Large intestine (tissue), 3 donors: ENCODE results near the gene TTL. TPM values are rescaled to one million over a fixed set of nuclear protein-coding genes. Genes with fewer than 3 reads are reported as not detected.

ENCODE experiments used
- DNase-seq, 2 donors: peaks; one replicate each; pipeline versions ENCODE4 v3.0.0 to v3.0.0-alpha.2; 2013
- H3K27ac ChIP-seq: one replicate; pipeline ENCODE4 v1.5.1; 2013; ENCODE audit warnings: low read length
- H3K27me3 ChIP-seq: 2 replicates; pipeline ENCODE4 v1.6.1; 2013; ENCODE audit warnings: low read length; ENCODE audit not compliant: control insufficient read depth, insufficient read depth
- H3K36me3 ChIP-seq: 2 replicates; pipeline ENCODE4 v1.6.1; 2013; ENCODE audit warnings: low read length; ENCODE audit not compliant: control insufficient read depth, insufficient read depth
- H3K4me1 ChIP-seq: one replicate; pipeline ENCODE4 v1.6.1; 2013; ENCODE audit warnings: low read length; ENCODE audit not compliant: control insufficient read depth, insufficient read depth
- H3K4me3 ChIP-seq: one replicate; pipeline ENCODE4 v1.5.1; 2013; ENCODE audit warnings: low read length
- H3K9me3 ChIP-seq: one replicate; pipeline ENCODE4 v1.6.1; 2013; ENCODE audit warnings: mild to moderate bottlenecking, low read depth, low read length, moderate library complexity; ENCODE audit not compliant: control insufficient read depth
- WGBS: methylation state at CpG from one replicate; pipeline ENCODE4 v1.1.5; 2013; ENCODE audit warnings: low lambda C conversion rate; ENCODE audit not compliant: insufficient coverage; 5-methylcytosine and 5-hydroxymethylcytosine counted together
- polyA plus RNA-seq: library from polyadenylated mRNA; unstranded; fragments of 120-200 nt; gene quantifications from one replicate; pipeline ENCODE4 v1.2.1, GENCODE V29; 2013

Gene TTL
- polyA plus RNA-seq, 1 donor = 20.8 TPM

DNA sequence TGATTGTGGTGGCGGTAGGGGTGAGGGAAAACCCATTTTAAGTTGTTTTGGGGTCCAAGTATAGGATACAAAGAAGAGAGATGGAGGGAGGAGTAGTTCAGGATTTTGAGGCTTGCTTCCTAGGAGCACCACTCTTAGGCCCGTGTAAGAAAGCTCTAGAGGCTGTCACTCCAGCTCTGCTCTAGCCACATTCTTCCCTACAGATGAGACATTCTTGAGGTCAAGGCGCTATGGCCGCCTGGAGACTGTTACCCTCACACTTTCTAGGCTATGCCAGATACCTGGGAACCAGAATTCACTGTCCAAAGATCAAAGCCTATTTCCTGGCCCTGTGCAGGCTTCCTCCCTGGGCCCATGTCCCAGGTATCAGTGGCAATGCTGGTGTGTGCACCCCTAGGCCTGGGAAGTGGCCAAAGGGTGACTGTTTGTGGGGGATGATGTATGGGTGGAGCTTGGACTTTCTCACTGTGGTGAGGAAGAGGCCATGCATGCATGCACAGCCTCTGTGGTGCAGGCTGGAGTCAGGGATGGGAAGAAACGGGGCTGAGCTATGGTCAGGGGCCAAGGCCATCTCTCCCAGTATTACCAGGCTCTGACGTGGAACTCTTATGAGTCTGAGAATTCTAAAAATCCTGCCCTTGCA is 7.0 kb upstream of the TTL start:
- no CpG with 5 or more reads among the region's 6 CpGs for WGBS

DNA sequence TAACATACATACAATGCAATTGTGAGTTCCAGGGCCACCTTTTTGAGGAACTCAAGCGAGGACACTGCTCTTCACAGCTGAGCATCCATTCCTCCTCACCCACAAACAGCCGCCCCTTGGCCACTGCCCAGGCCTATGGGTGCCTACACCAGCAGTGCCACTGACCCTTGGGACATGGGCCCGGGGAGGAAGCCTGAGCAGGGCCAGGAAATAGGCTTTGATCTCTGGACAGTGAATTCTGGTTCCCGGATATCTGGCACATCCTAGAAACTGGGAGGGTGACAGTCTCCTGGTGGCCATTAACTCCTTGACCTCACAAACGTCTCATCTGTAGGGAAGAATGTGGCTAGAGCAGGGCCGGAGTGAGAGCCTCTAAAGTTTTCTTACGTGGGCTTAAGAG is 5.5 kb upstream of the TTL start:
- 90% methylated on average over 2 of the region's 7 CpGs for WGBS

More for the DNA sequence above, 7.0 kb upstream of the TTL start:
- no peaks in the 10 kb centered on the region for H3K27me3 ChIP-seq
- no peak overlapping the region for H3K27ac ChIP-seq
- H3K4me3 ChIP-seq = no peak overlapping the region
- H3K4me1 ChIP-seq = no peaks in the 10 kb centered on the region
- H3K36me3 ChIP-seq = no peaks in the 10 kb centered on the region
- no peaks in the 10 kb centered on the region for H3K9me3 ChIP-seq
- DNase-seq = no peak

DNA sequence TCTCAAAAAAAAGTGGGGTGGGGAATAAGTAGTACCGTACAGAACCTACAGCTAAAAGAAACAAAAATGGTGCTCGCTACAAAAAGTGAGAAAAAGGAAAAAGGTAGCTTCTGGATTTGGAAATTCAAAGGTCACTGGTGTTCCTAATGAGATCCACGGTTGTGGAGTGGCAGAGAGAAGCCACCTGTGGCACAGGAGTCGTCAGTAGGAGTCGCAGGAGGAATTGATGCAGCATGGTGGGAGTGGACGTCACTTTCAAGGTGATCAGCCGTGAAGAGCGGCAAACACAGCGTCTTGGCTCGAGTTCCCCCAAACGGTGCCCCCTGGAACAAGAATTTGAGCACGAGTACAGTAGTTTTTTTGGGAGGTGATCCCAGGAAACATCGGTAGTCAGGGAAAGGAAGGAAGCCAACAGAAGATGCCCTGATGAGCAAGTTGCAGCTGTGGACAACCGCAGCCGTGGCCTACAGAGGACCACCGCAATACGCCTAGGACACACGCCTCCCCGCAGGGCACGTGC is 1.4 kb upstream of the TTL start:
- H3K9me3 ChIP-seq = no peaks in the 10 kb centered on the region
- H3K27me3 ChIP-seq = no peaks in the 10 kb centered on the region
- peaks cover 12% of the 10 kb centered on the region for H3K4me1 ChIP-seq
- DNase-seq = no peak
- peak overlapping the region; percentile 83 for H3K27ac ChIP-seq
- 100% methylated on average over 1 of the region's 20 CpGs for WGBS
- H3K4me3 ChIP-seq = peak overlapping the region; percentile 67
- no peaks in the 10 kb centered on the region for H3K36me3 ChIP-seq

More for the DNA sequence above, 5.5 kb upstream of the TTL start:
- H3K27me3 ChIP-seq = no peaks in the 10 kb centered on the region
- H3K4me1 ChIP-seq = peaks cover 4% of the 10 kb centered on the region
- no peak for DNase-seq
- no peak overlapping the region for H3K4me3 ChIP-seq
- no peaks in the 10 kb centered on the region for H3K36me3 ChIP-seq
- no peak overlapping the region for H3K27ac ChIP-seq
- no peaks in the 10 kb centered on the region for H3K9me3 ChIP-seq

DNA sequence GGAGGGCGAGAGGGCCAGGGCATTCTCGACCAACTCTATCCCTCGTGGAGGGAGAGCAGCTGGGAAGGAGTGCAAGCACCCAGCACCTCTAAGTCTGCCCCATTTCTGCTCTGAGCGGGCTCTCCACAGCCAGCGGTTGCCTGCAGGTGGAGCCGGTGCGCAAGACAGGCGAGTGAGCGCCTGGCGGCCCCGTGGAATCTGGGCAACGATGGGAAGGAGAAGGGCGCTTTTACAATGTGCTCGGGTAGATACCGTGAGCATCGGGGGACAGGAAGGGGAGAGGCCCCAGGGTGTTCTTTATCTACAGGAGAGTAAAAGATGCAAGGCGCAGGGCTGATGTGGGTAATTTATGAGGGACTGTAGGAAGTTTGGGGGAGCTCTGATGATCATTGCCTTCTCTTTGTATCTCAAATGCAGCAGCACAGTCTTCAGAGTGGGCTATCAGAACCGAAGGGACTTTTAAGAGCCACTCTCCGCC is 867 bp upstream of the TTL start:
- Histone ChIP-seq H3K9me3 (no peaks in the 10 kb centered on the region), H3K36me3 (peaks cover 3% of the 10 kb centered on the region), H3K27me3 (no peaks in the 10 kb centered on the region), H3K27ac (peak overlapping the region; percentile 83), H3K4me1 (peaks cover 12% of the 10 kb centered on the region), H3K4me3 (peak overlapping the region; percentile 67)
- DNase-seq = peak; percentile 76 to 87
- WGBS = no CpG with 5 or more reads among the region's 19 CpGs

DNA sequence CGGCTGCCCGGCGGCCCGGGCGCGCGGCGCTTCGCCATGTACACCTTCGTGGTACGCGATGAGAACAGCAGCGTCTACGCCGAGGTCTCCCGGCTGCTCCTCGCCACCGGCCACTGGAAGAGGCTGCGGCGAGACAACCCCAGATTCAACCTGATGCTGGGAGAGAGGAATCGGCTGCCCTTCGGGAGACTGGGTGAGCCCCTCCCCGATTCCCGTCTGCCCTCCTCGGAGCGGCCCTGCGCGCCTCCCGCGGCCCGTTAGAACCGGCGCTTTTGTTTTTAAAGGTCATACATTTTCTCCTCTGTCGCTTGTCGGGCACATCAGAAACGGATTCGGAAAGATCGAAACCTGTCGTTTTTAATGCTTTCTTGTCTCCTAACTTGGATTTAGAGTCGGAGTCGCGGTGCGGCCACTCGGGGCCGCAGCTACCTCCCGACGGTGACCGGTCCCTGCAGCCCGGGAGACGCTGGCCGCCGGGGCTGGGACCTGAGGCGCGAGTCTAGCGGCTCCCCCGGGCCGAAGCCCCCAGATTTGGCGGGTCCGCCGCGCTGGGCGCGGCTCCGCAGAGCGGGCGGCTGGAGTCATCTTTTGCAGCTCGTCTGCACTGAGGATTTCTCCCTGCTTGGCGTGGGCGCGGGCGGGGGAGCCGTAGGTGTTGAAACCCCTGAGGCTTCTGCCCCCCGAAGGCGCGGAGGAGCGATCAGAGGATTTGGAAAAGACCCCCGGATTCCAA is 519 bp downstream of the TTL start:
- peak; percentile 16 to 63 for DNase-seq
- peak overlapping the region; percentile 44 for H3K27ac ChIP-seq
- WGBS = no CpG with 5 or more reads among the region's 77 CpGs

DNA sequence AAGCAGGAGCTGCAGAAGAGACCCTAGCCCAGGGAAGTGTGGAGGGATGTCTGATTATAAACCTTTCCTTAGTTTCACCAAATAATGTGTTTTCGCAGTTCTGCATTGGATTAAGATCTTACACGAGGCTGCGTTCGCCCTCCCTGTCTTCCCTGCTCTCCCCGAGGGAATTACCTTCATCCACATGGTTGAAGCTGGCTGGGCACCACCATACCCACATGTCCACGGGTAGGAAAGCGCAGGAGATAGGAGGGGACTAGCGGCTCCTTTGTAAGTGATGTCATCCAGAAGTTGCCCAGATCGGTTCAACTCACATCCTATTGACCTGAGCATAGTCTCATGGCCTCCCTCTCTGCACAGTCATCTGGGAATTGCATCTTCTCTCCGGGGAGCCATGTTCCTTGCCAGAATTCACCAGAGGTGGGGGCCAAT is 1.1 kb downstream of the TTL start:
- peak overlapping the region; percentile 44 for H3K27ac ChIP-seq
- H3K4me3 ChIP-seq = peak overlapping the region; percentile 88
- peaks cover 4% of the 10 kb centered on the region for H3K36me3 ChIP-seq
- peaks cover 12% of the 10 kb centered on the region for H3K4me1 ChIP-seq
- no peaks in the 10 kb centered on the region for H3K27me3 ChIP-seq
- DNase-seq = peak; percentile 47 to 68
- 0% methylated on average over 1 of the region's 10 CpGs for WGBS
- no peaks in the 10 kb centered on the region for H3K9me3 ChIP-seq

More for the DNA sequence above, 519 bp downstream of the TTL start:
- Histone ChIP-seq H3K4me3 (peak overlapping the region; percentile 88), H3K36me3 (peaks cover 4% of the 10 kb centered on the region), H3K27me3 (no peaks in the 10 kb centered on the region), H3K4me1 (peaks cover 12% of the 10 kb centered on the region), H3K9me3 (no peaks in the 10 kb centered on the region)

DNA sequence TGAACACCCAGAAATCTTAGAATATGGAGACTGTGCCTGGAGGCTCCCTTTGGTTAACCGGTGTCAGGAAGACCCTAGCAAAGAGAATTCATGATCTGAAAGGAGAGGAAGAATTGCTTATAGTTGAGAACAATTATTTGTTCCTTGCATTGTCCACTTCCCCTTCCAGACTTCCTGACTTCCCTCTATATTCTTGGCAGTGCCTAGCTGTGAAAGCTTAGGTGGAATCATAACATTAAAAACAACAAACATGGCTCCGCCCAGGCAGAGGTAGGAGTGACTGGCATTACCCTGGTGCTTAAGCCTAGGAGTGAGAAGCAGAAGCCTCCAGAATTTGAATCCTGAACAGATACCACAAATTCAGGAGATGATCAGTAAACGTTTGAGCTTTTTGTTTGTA is 1.9 kb downstream of the TTL start:
- WGBS = no CpG with 5 or more reads among the region's 3 CpGs
- Histone ChIP-seq H3K9me3 (no peaks in the 10 kb centered on the region), H3K4me3 (no peak overlapping the region), H3K27me3 (no peaks in the 10 kb centered on the region), H3K27ac (no peak overlapping the region), H3K4me1 (peaks cover 12% of the 10 kb centered on the region), H3K36me3 (peaks cover 4% of the 10 kb centered on the region)
- no peak for DNase-seq

DNA sequence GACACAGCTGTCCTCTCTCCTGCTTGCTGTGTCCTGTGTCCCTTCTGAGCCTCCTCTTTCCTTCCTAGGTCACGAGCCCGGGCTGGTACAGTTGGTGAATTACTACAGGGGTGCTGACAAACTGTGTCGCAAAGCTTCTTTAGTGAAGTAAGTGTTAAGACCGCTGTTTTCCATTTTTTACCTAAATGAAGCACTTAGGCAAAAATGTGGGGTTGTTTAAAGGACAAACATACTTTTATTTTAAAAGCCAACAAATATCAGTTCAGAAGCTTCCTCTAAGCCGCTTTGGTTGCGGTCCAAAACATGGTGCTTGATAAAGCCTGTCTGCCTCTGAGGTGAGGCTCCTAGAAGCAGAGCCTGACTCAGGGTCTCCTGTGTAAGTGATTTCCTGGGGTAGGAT is 3.9 kb downstream of the TTL start:
- H3K4me1 ChIP-seq = peaks cover 8% of the 10 kb centered on the region
- no CpG with 5 or more reads among the region's 6 CpGs for WGBS
- H3K4me3 ChIP-seq = no peak overlapping the region
- no peaks in the 10 kb centered on the region for H3K9me3 ChIP-seq
- DNase-seq = no peak
- H3K27ac ChIP-seq = no peak overlapping the region
- H3K36me3 ChIP-seq = peaks cover 4% of the 10 kb centered on the region
- no peaks in the 10 kb centered on the region for H3K27me3 ChIP-seq

DNA sequence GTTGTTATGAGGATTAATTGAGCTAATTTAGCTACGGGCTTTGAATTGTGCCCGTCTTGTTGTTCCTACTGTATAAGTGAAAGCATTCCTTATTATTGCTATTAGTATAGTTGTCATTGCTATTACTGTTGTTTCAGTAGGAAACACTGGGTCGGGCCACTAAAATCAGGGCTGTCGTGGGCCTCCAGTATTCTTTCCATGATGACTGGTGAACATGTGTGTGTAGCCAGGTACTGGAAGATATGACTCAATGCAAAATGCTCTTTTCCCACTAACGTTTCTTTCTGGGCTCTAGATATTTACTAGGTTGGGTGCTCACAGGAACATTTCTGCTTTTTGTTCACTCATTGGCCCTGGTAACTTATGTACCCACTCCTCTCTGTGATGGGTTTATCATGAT is 4.9 kb downstream of the TTL start:
- no peak overlapping the region for H3K4me3 ChIP-seq
- WGBS = no CpG with 5 or more reads among the region's 5 CpGs
- H3K36me3 ChIP-seq = peaks cover 4% of the 10 kb centered on the region
- H3K9me3 ChIP-seq = no peaks in the 10 kb centered on the region
- H3K27me3 ChIP-seq = no peaks in the 10 kb centered on the region
- H3K27ac ChIP-seq = no peak overlapping the region
- peaks cover 8% of the 10 kb centered on the region for H3K4me1 ChIP-seq
- no peak for DNase-seq

DNA sequence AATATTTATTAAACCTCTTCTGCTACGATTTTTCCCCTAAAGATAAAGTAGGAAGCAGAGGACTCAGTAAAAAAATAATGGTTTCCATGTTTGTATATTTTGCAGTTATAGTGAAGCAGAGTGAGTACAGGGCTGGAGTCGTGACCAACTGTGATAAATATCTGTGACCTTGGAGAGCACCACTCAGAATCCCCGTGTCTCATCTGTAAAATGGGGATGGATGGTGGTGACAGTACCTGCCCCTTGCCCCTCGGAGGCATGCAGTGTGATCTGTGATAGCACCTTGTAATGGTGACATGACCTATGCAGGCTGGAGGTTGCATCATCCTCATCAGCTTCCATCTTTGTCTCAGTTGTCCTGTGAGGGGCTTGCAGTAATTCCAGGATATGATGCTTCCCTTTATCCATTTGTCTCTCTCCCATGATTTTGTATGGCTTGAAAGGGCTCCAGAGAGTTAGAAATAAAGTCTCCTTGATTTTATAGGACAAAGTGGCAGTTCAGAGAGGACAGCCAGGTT is 5.5 kb downstream of the TTL start:
- peaks cover 8% of the 10 kb centered on the region for H3K4me1 ChIP-seq
- no peaks in the 10 kb centered on the region for H3K27me3 ChIP-seq
- DNase-seq = no peak
- H3K36me3 ChIP-seq = peaks cover 4% of the 10 kb centered on the region
- no CpG with 5 or more reads among the region's 4 CpGs for WGBS
- H3K9me3 ChIP-seq = no peaks in the 10 kb centered on the region
- H3K4me3 ChIP-seq = no peak overlapping the region
- H3K27ac ChIP-seq = no peak overlapping the region
